HEK293 (cell line): ENCODE measurements around the gene SRMS.

ENCODE experiments used
- AEBP2 ChIP-seq: fragments of 450-650 bp; formaldehyde crosslinking; IDR thresholded peaks from 2 replicates; pipeline ENCODE4 v1.5.1; 2016; ENCODE audit warnings: missing biosample characterization, missing genetic modification characterization, borderline replicate concordance
- BCL6B ChIP-seq: fragments of 450-650 bp; formaldehyde crosslinking; IDR thresholded peaks from 2 replicates; pipeline ENCODE4 v1.5.1; 2017; ENCODE audit warnings: missing biosample characterization, missing genetic modification characterization
- HIC1 ChIP-seq: fragments of 450-650 bp; formaldehyde crosslinking; IDR thresholded peaks from 2 replicates; pipeline ENCODE4 v1.5.1; 2016; ENCODE audit warnings: missing biosample characterization, missing genetic modification characterization
- PATZ1 ChIP-seq: fragments of 450-650 bp; formaldehyde crosslinking; IDR thresholded peaks from 2 replicates; pipeline ENCODE4 v1.5.1; 2016; ENCODE audit warnings: missing biosample characterization, missing genetic modification characterization
- PRDM4 ChIP-seq: fragments of 450-650 bp; formaldehyde crosslinking; IDR thresholded peaks from 2 replicates; pipeline ENCODE4 v1.5.1; 2017; ENCODE audit warnings: missing biosample characterization, missing genetic modification characterization
- PRDM6 ChIP-seq: fragments of 450-650 bp; formaldehyde crosslinking; IDR thresholded peaks from 2 replicates; pipeline ENCODE4 v1.5.1; 2017; ENCODE audit warnings: missing biosample characterization, missing genetic modification characterization
- YY2 ChIP-seq: fragments of 450-650 bp; formaldehyde crosslinking; IDR thresholded peaks from 2 replicates; pipeline ENCODE4 v1.5.1; 2016; ENCODE audit warnings: missing biosample characterization, missing genetic modification characterization
- ZFP3 ChIP-seq: fragments of 450-650 bp; formaldehyde crosslinking; IDR thresholded peaks from 2 replicates; pipeline ENCODE4 v1.5.1; 2016; ENCODE audit warnings: low read depth, missing biosample characterization, missing genetic modification characterization
- ZNF248 ChIP-seq: fragments of 450-650 bp; formaldehyde crosslinking; IDR thresholded peaks from 2 replicates; pipeline ENCODE4 v1.5.1; 2017; ENCODE audit warnings: missing biosample characterization, missing genetic modification characterization
- ZNF26 ChIP-seq: fragments of 450-650 bp; formaldehyde crosslinking; IDR thresholded peaks from 2 replicates; pipeline ENCODE4 v1.5.1; 2016; ENCODE audit warnings: missing biosample characterization, missing genetic modification characterization
- ZNF324 ChIP-seq: fragments of 450-650 bp; formaldehyde crosslinking; IDR thresholded peaks from 2 replicates; pipeline ENCODE4 v1.5.1; 2016; ENCODE audit warnings: missing biosample characterization, missing genetic modification characterization
- ZNF416 ChIP-seq: fragments of 450-650 bp; formaldehyde crosslinking; IDR thresholded peaks from 2 replicates; pipeline ENCODE4 v1.5.1; 2016; ENCODE audit warnings: missing biosample characterization, missing genetic modification characterization
- ZNF473 ChIP-seq: fragments of 450-650 bp; formaldehyde crosslinking; IDR thresholded peaks from 2 replicates; pipeline ENCODE4 v1.5.1; 2017; ENCODE audit warnings: missing biosample characterization, missing genetic modification characterization
- ZNF560 ChIP-seq: fragments of 450-650 bp; formaldehyde crosslinking; IDR thresholded peaks from 2 replicates; pipeline ENCODE4 v1.5.1; 2017; ENCODE audit warnings: missing biosample characterization, missing genetic modification characterization, borderline replicate concordance
- ZNF585B ChIP-seq: fragments of 450-650 bp; formaldehyde crosslinking; IDR thresholded peaks from 2 replicates; pipeline ENCODE4 v1.5.1; 2016; ENCODE audit warnings: missing biosample characterization, missing genetic modification characterization
- ZNF623 ChIP-seq: fragments of 450-650 bp; formaldehyde crosslinking; IDR thresholded peaks from 2 replicates; pipeline ENCODE4 v1.5.1; 2016; ENCODE audit warnings: missing biosample characterization, missing genetic modification characterization
- ZNF677 ChIP-seq: fragments of 450-650 bp; IDR thresholded peaks from 2 replicates; pipeline ENCODE4 v1.5.0; 2018; ENCODE audit warnings: missing biosample characterization, mild to moderate bottlenecking, missing genetic modification characterization, moderate library complexity
- ZNF692 ChIP-seq: fragments of 450-650 bp; formaldehyde crosslinking; IDR thresholded peaks from 2 replicates; pipeline ENCODE4 v1.5.1; 2016; ENCODE audit warnings: missing biosample characterization, missing genetic modification characterization
- ZNF747 ChIP-seq: fragments of 450-650 bp; formaldehyde crosslinking; IDR thresholded peaks from 2 replicates; pipeline ENCODE4 v1.5.1; 2016; ENCODE audit warnings: missing biosample characterization, missing genetic modification characterization
- ZNF777 ChIP-seq: fragments of 450-650 bp; formaldehyde crosslinking; IDR thresholded peaks from 2 replicates; pipeline ENCODE4 v1.5.1; 2017; ENCODE audit warnings: missing biosample characterization, missing genetic modification characterization, borderline replicate concordance

The SRMS gene

GRCh38 chr20:63491635-63492230, 55.8 kb downstream of the SRMS start (continued):
- TF ChIP-seq ZNF560 (tag by site-specific recombination) (no peak), ZNF692 (tag by site-specific recombination) (no peak), ZNF585B (tag by site-specific recombination) (no peak), ZFP3 (tag by site-specific recombination) (no peak), PRDM4 (tag by site-specific recombination) (no peak), ZNF473 (tag by site-specific recombination) (0 out of 2 replicates have a peak, but pooled peaks have one; percentile 47), YY2 (tag by site-specific recombination) (0 out of 2 replicates have a peak, but pooled peaks have one; percentile 18), ZNF416 (tag by site-specific recombination) (no peak; the same call in 1 of the 2 replicates), ZNF248 (tag by site-specific recombination) (no peak), BCL6B (tag by site-specific recombination) (no peak), ZNF677 (tag by site-specific recombination) (no peak), HIC1 (tag by site-specific recombination) (no peak), ZNF26 (tag by site-specific recombination) (no peak), ZNF623 (tag by site-specific recombination) (no peak), ZNF324 (tag by site-specific recombination) (no peak), ZNF777 (tag by site-specific recombination) (no peak), ZNF747 (no peak), AEBP2 (tag by site-specific recombination) (no peak), PATZ1 (tag by site-specific recombination) (no peak), PRDM6 (no peak)
